ENCODE data around the gene FUT4.
"Not testable (repeated sequence)": the region's sequence is repeated elsewhere in the genome, so short reads cannot be mapped to it uniquely, and the experiment has no call there.

FUT4 gene

GRCh38 chr11:94543695-94544645 is at the start of gene FUT4:
TSS of gene FUT4 (plus strand) at chr11:94543921. CDS start at chr11:94544134, 213 bp downstream.
- DNase-seq (ENCODE audit: low spot score): peak; percentile 66

- DNase-seq (ENCODE audit: low spot score): no peak
Measured at GRCh38 chr11:94494126-94494680, 49.5 kb upstream of the FUT4 start.

GRCh38 chr11:94500181-94500580 is 43.5 kb upstream of the FUT4 start:
- no peak for DNase-seq (ENCODE audit: low spot score)

- DNase-seq (ENCODE audit: low spot score): no peak
Measured at GRCh38 chr11:94501522-94501921, 42.2 kb upstream of the FUT4 start.

- peak; percentile 71 for DNase-seq (ENCODE audit: low spot score)
Measured at GRCh38 chr11:94504689-94505293, 38.9 kb upstream of the FUT4 start.

- not testable (repeated sequence) for DNase-seq (ENCODE audit: low spot score)
Measured at GRCh38 chr11:94506513-94506912, 37.2 kb upstream of the FUT4 start.

- no peak for DNase-seq (ENCODE audit: low spot score)
Measured at GRCh38 chr11:94507485-94507884, 36.2 kb upstream of the FUT4 start.

- peak; percentile 57 for DNase-seq (ENCODE audit: low spot score)
Measured at GRCh38 chr11:94511932-94512781, 31.6 kb upstream of the FUT4 start, which contains the start of gene C11orf97. TSS of gene C11orf97 (plus strand) at chr11:94512461. CDS start at chr11:94512529, 68 bp downstream.

- DNase-seq (ENCODE audit: low spot score): no peak
Measured at GRCh38 chr11:94513091-94513490, 30.6 kb upstream of the FUT4 start.

- DNase-seq (ENCODE audit: low spot score): no peak
Measured at GRCh38 chr11:94515398-94515797, 28.3 kb upstream of the FUT4 start.

- no peak for DNase-seq (ENCODE audit: low spot score)
Measured at GRCh38 chr11:94516725-94517124, 27.0 kb upstream of the FUT4 start.

GRCh38 chr11:94518300-94518699 is 25.4 kb upstream of the FUT4 start:
- no peak for DNase-seq (ENCODE audit: low spot score)

GRCh38 chr11:94519478-94520084 is 24.1 kb upstream of the FUT4 start:
- peak; percentile 53 for DNase-seq (ENCODE audit: low spot score)

- DNase-seq (ENCODE audit: low spot score): no peak
Measured at GRCh38 chr11:94521684-94522083, 22.0 kb upstream of the FUT4 start.

- no peak for DNase-seq (ENCODE audit: low spot score)
Measured at GRCh38 chr11:94524341-94524740, 19.4 kb upstream of the FUT4 start.

GRCh38 chr11:94525546-94526324 is 18.0 kb upstream of the FUT4 start:
- DNase-seq (ENCODE audit: low spot score): no peak

- DNase-seq (ENCODE audit: low spot score): no peak
Measured at GRCh38 chr11:94526645-94527438, 16.9 kb upstream of the FUT4 start.

GRCh38 chr11:94528551-94528950 is 15.2 kb upstream of the FUT4 start:
- DNase-seq (ENCODE audit: low spot score): no peak

- no peak for DNase-seq (ENCODE audit: low spot score)
Measured at GRCh38 chr11:94532211-94532610, 11.5 kb upstream of the FUT4 start.

- DNase-seq (ENCODE audit: low spot score): no peak
Measured at GRCh38 chr11:94533206-94533605, 10.5 kb upstream of the FUT4 start.

All from CD4-positive, alpha-beta T cell treated with Interleukin-2 at 100 ng/mL for 4 hours (primary cell).